ENCODE measurements around the gene EML1.

DNA sequence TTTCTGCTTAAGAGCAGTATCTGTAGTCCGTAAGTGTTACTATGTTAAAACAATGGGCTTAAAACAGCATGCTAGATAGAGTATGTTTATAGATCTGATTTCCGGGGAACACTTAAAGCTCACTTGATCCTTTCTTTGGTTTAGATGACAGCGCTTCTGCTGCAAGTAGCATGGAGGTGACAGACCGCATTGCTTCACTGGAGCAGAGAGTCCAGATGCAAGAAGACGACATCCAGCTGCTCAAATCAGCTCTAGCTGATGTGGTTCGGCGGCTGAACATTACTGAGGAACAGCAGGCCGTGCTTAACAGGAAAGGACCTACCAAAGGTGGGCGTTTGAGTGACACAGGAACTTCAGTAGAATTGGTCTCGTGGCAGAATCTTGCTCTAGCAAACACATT, 57.5 kb downstream of the EML1 start:
- no peak for TF ChIP-seq POLR2A (IDR thresholded peaks at IDR 0.05)
- peak in 2 of 4 donors; percentile 12 to 21 for TF ChIP-seq POLR2AphosphoS5 (IDR thresholded peaks at IDR 0.05)
- no peak for TF ChIP-seq EP300 (IDR thresholded peaks at IDR 0.05)
